H54 (cell line): ENCODE measurements around the gene ATR.
"Not testable (repeated sequence)": the region's sequence is repeated elsewhere in the genome, so short reads cannot be mapped to it uniquely, and the experiment has no call there.

Source experiments
- DNase-seq: peaks from one replicate; pipeline ENCODE4 v3.0.0; 2011; ENCODE audit warnings: low spot score, mixed read lengths; ENCODE audit not compliant: insufficient read length
- FAIRE-seq: peaks from 3 replicates; lab custom pipeline; 2011; peaks lifted over from hg19 to GRCh38; lab: Jason Lieb, UNC
- POLR2A ChIP-seq: IDR thresholded peaks from 2 replicates; pipeline ENCODE4 v1.6.1; 2011; ENCODE audit warnings: low read depth, mild to moderate bottlenecking, low read length

The ATR gene

GRCh38 chr3:142481196-142481595 lies 97.3 kb downstream of the ATR start:
- DNase-seq (no peak), FAIRE-seq (no peak)
- no peak for TF ChIP-seq POLR2A

- no peak for TF ChIP-seq POLR2A
- DNase-seq = no peak
- FAIRE-seq = no peak
These were observed 107.7 kb downstream of the ATR start for GRCh38 chr3:142470826-142471225.

GRCh38 chr3:142468456-142468855 lies 110.1 kb downstream of the ATR start:
- no peak for FAIRE-seq
- DNase-seq = no peak
- no peak for TF ChIP-seq POLR2A

- no peak for FAIRE-seq
- no peak for TF ChIP-seq POLR2A
- no peak for DNase-seq
These were observed 110.8 kb downstream of the ATR start for GRCh38 chr3:142467768-142468167.

- DNase-seq (no peak), FAIRE-seq (no peak)
- TF ChIP-seq POLR2A = no peak
These were observed 117.8 kb downstream of the ATR start for GRCh38 chr3:142460689-142461088.

- TF ChIP-seq POLR2A = no peak
- DNase-seq = no peak
- no peak for FAIRE-seq
These were observed 118.6 kb downstream of the ATR start for GRCh38 chr3:142459929-142460328.

- no peak for TF ChIP-seq POLR2A
- FAIRE-seq = no peak
- no peak for DNase-seq
These were observed 119.4 kb downstream of the ATR start for GRCh38 chr3:142459096-142459495.

- DNase-seq = no peak
- no peak for TF ChIP-seq POLR2A
- FAIRE-seq = no peak
These were observed 127.7 kb downstream of the ATR start for GRCh38 chr3:142450881-142451280.

- TF ChIP-seq POLR2A = no peak
- FAIRE-seq (peak; percentile 69), DNase-seq (no peak)
These were observed 128.3 kb downstream of the ATR start for GRCh38 chr3:142450189-142450588.

- peak; percentile 82 for FAIRE-seq
- DNase-seq = peak; percentile 89
- peak; percentile 26; the same call in 1 of the 2 replicates for TF ChIP-seq POLR2A
These were observed 130.4 kb downstream of the ATR start, which contains the start of gene XRN1 for GRCh38 chr3:142447852-142448823. Gene XRN1, minus strand, starts transcription at chr3:142448037. Its CDS starts 93 bp downstream, at chr3:142447944.

- TF ChIP-seq POLR2A = no peak
These were observed 131.2 kb downstream of the ATR start for GRCh38 chr3:142447301-142447851.

GRCh38 chr3:142445816-142446254 lies 132.7 kb downstream of the ATR start:
- TF ChIP-seq POLR2A = no peak
- FAIRE-seq = peak; percentile 75
- no peak for DNase-seq

More at GRCh38 chr3:142447301-142447851, 131.2 kb downstream of the ATR start:
- DNase-seq (peak; percentile 18), FAIRE-seq (no peak)

GRCh38 chr3:142444343-142444742 lies 134.2 kb downstream of the ATR start:
- FAIRE-seq (no peak), DNase-seq (no peak)
- no peak for TF ChIP-seq POLR2A

GRCh38 chr3:142443060-142443459 lies 135.5 kb downstream of the ATR start:
- FAIRE-seq, DNase-seq: not testable (repeated sequence)

GRCh38 chr3:142439499-142440220 lies 138.9 kb downstream of the ATR start:
- not testable (repeated sequence) for FAIRE-seq, DNase-seq

- DNase-seq, FAIRE-seq: not testable (repeated sequence)
These were observed 140.4 kb downstream of the ATR start for GRCh38 chr3:142438096-142438495.
